Activated T-helper 2 cell treated with anti-CD3 and anti-CD28 coated beads, Interferon-gamma antibody, Interleukin-2, Interleukin-4, amounts not matched to agents 10 μg/mL and 5 μg/mL and 100 μg/mL, durations not matched to agents 14 hours and 24 hours and 36 hours (primary cell): ENCODE measurements around the gene MIOS. TPM values are rescaled to one million over a fixed set of nuclear protein-coding genes. Genes with fewer than 3 reads are reported as not detected.
"Not testable (repeated sequence)": the region's sequence is repeated elsewhere in the genome, so short reads cannot be mapped to it uniquely, and the experiment has no call there.

Experiments used
- DNase-seq: peaks from one replicate; pipeline ENCODE4 v3.0.0; 2021; ENCODE audit warnings: low spot score
- H3K27ac Mint-ChIP-seq: one replicate; pipeline ENCODE4 v1.8.0; 2021; ENCODE audit warnings: mixed read lengths
- H3K27me3 Mint-ChIP-seq: one replicate; pipeline ENCODE4 v1.8.0; 2021; ENCODE audit warnings: low read depth, mixed read lengths
- H3K36me3 Mint-ChIP-seq: one replicate; pipeline ENCODE4 v1.8.0; 2021; ENCODE audit warnings: low read depth, mixed read lengths
- H3K4me1 Mint-ChIP-seq: one replicate; pipeline ENCODE4 v1.8.0; 2021; ENCODE audit warnings: low read depth, mixed read lengths
- H3K4me3 Mint-ChIP-seq: one replicate; pipeline ENCODE4 v1.8.0; 2021; ENCODE audit warnings: low read depth, mild to moderate bottlenecking, moderate library complexity, mixed read lengths
- H3K9me3 Mint-ChIP-seq: one replicate; pipeline ENCODE4 v1.8.0; 2021; ENCODE audit warnings: mixed read lengths
- intact Hi-C: fragments of 100-400 bp; cut with micrococcal nuclease; formaldehyde crosslinking; loops from one replicate; pipeline ENCODE4 v1.15.1; 2023
- total RNA-seq: library from RNA; stranded (reverse); gene quantifications from 2 replicates; pipeline ENCODE4 v1.2.3, GENCODE V29; 2022

MIOS gene
- total RNA-seq, 1 donor from 2014 or later: 29.8 TPM

GRCh38 chr7:7641129-7641663 is 74.5 kb downstream of the MIOS start:
- no peaks in the 10 kb centered on the region for H3K27me3 Mint-ChIP-seq
- no peak for DNase-seq

GRCh38 chr7:7642081-7642480 is 75.4 kb downstream of the MIOS start:
- Mint-ChIP-seq H3K36me3 (peaks cover 62% of the 10 kb centered on the region), H3K9me3 (peaks cover 4% of the 10 kb centered on the region), H3K27me3 (no peaks in the 10 kb centered on the region), H3K4me3 (peak overlapping the region; percentile 94), H3K27ac (peak overlapping the region; percentile 99), H3K4me1 (peaks cover 31% of the 10 kb centered on the region)
- no peak for DNase-seq
- intact Hi-C loops: no loop called here

More at GRCh38 chr7:7641129-7641663, 74.5 kb downstream of the MIOS start:
- H3K4me3 Mint-ChIP-seq: peak overlapping the region; percentile 94
- H3K4me1 Mint-ChIP-seq: peaks cover 31% of the 10 kb centered on the region
- peak overlapping the region; percentile 99 for H3K27ac Mint-ChIP-seq
- intact Hi-C loops: loop anchor here (1.0 to 2.0 kb wide), 5 partner anchors 12 to 560 kb away; no protein-coding TSS in a partner anchor
- H3K36me3 Mint-ChIP-seq: peaks cover 62% of the 10 kb centered on the region
- peaks cover 4% of the 10 kb centered on the region for H3K9me3 Mint-ChIP-seq

- H3K9me3 Mint-ChIP-seq: peaks cover 4% of the 10 kb centered on the region
- H3K4me1 Mint-ChIP-seq: peaks cover 11% of the 10 kb centered on the region
- no peak for DNase-seq
- peaks cover 40% of the 10 kb centered on the region for H3K36me3 Mint-ChIP-seq
- H3K4me3 Mint-ChIP-seq: no peak overlapping the region
- intact Hi-C loops: no loop called here
- H3K27me3 Mint-ChIP-seq: no peaks in the 10 kb centered on the region
- H3K27ac Mint-ChIP-seq: no peak overlapping the region
Observed at GRCh38 chr7:7647495-7648036, 80.9 kb downstream of the MIOS start.

- Mint-ChIP-seq H3K27ac (no peak overlapping the region), H3K4me3 (no peak overlapping the region), H3K27me3 (no peaks in the 10 kb centered on the region), H3K9me3 (peaks cover 2% of the 10 kb centered on the region), H3K4me1 (peaks cover 19% of the 10 kb centered on the region), H3K36me3 (peaks cover 13% of the 10 kb centered on the region)
- no peak for DNase-seq
- intact Hi-C loops: no loop called here
Observed at GRCh38 chr7:7650682-7651206, 84.1 kb downstream of the MIOS start.

- Mint-ChIP-seq H3K27me3 (no peaks in the 10 kb centered on the region), H3K4me3 (no peak overlapping the region), H3K36me3 (peaks cover 8% of the 10 kb centered on the region), H3K4me1 (peaks cover 19% of the 10 kb centered on the region), H3K9me3 (no peaks in the 10 kb centered on the region), H3K27ac (no peak overlapping the region)
- intact Hi-C loops: no loop called here
- DNase-seq: no peak
Observed at GRCh38 chr7:7651479-7651878, 84.8 kb downstream of the MIOS start.

GRCh38 chr7:7652798-7653540 is 86.3 kb downstream of the MIOS start:
- Mint-ChIP-seq H3K27ac (no peak overlapping the region), H3K36me3 (peaks cover 16% of the 10 kb centered on the region), H3K9me3 (peaks cover 12% of the 10 kb centered on the region), H3K4me3 (no peak overlapping the region), H3K27me3 (no peaks in the 10 kb centered on the region), H3K4me1 (peaks cover 19% of the 10 kb centered on the region)
- DNase-seq: no peak
- intact Hi-C loops: loop anchor here (1.0 kb wide), 1 partner anchor 12 kb away; no protein-coding TSS in a partner anchor

GRCh38 chr7:7653593-7654187 is 87.0 kb downstream of the MIOS start:
- H3K36me3 Mint-ChIP-seq: peaks cover 23% of the 10 kb centered on the region
- peaks cover 19% of the 10 kb centered on the region for H3K9me3 Mint-ChIP-seq
- peak overlapping the region; percentile 14 for H3K27ac Mint-ChIP-seq
- DNase-seq: no peak
- intact Hi-C loops: loop anchor here (1.0 kb wide), 1 partner anchor 12 kb away; no protein-coding TSS in a partner anchor
- no peak overlapping the region for H3K4me3 Mint-ChIP-seq
- peaks cover 19% of the 10 kb centered on the region for H3K4me1 Mint-ChIP-seq
- H3K27me3 Mint-ChIP-seq: no peaks in the 10 kb centered on the region

GRCh38 chr7:7654964-7655715 is 88.5 kb downstream of the MIOS start:
- Mint-ChIP-seq H3K4me1 (peaks cover 20% of the 10 kb centered on the region), H3K27ac (no peak overlapping the region), H3K4me3 (no peak overlapping the region), H3K9me3 (peaks cover 33% of the 10 kb centered on the region), H3K27me3 (no peaks in the 10 kb centered on the region), H3K36me3 (peaks cover 38% of the 10 kb centered on the region)
- intact Hi-C loops: no loop called here
- no peak for DNase-seq

- peaks cover 46% of the 10 kb centered on the region for H3K36me3 Mint-ChIP-seq
- DNase-seq, H3K27ac Mint-ChIP-seq, H3K4me3 Mint-ChIP-seq, H3K27me3 Mint-ChIP-seq, intact Hi-C loops: not testable (repeated sequence)
- H3K9me3 Mint-ChIP-seq: peaks cover 33% of the 10 kb centered on the region
- peaks cover 23% of the 10 kb centered on the region for H3K4me1 Mint-ChIP-seq
Observed at GRCh38 chr7:7656459-7656858, 89.8 kb downstream of the MIOS start.

Other genes starting within 250 kb of the MIOS start
- 0.07 TPM in 1 of 2 replicates, not detected in the other for gene COL28A1, start 31.0 kb upstream of the MIOS start, total RNA-seq
- gene UMAD1, start 73.9 kb downstream of the MIOS start, total RNA-seq: 16.0 and 18.9 TPM in 2 replicates
- 111 and 115 TPM in 2 replicates for gene RPA3, start 151.7 kb downstream of the MIOS start, total RNA-seq